ENCODE results near the gene USP49. TPM values are rescaled to one million over a fixed set of nuclear protein-coding genes. Genes with fewer than 3 reads are reported as not detected.

Gene USP49
- total RNA-seq, 4 donors from 2014 or later, result 2.1 to 8.6 (median 4.7) TPM

GRCh38 chr6:41823178-41823577, 72.0 kb downstream of the USP49 start:
- H3K27me3 ChIP-seq, result no peaks in the 10 kb centered on the region
- TF ChIP-seq POLR2A (IDR thresholded peaks at IDR 0.05) (no peak), CTCF (IDR thresholded peaks at IDR 0.05) (no peak)
- no peaks in the 10 kb centered on the region for H3K36me3 ChIP-seq
- no peak for DNase-seq
- no peak overlapping the region for H3K4me3 ChIP-seq
- H3K4me1 ChIP-seq, result no peaks in the 10 kb centered on the region
- H3K27ac ChIP-seq, result no peak overlapping the region
- H3K9me3 ChIP-seq, result no peaks in the 10 kb centered on the region

- no peaks in the 10 kb centered on the region for H3K4me1 ChIP-seq
- H3K4me3 ChIP-seq, result no peak overlapping the region
- H3K27ac ChIP-seq, result no peak overlapping the region
- TF ChIP-seq POLR2A (IDR thresholded peaks at IDR 0.05), result no peak
- no peak for TF ChIP-seq CTCF (IDR thresholded peaks at IDR 0.05)
- no peaks in the 10 kb centered on the region for H3K36me3 ChIP-seq
- DNase-seq, result no peak
- no peaks in the 10 kb centered on the region for H3K27me3 ChIP-seq
- no peaks in the 10 kb centered on the region for H3K9me3 ChIP-seq
Measured at GRCh38 chr6:41822021-41822420, 73.2 kb downstream of the USP49 start.

GRCh38 chr6:41821266-41821665, 73.9 kb downstream of the USP49 start:
- no peak for DNase-seq
- TF ChIP-seq CTCF (IDR thresholded peaks at IDR 0.05) (no peak), POLR2A (IDR thresholded peaks at IDR 0.05) (no peak)
- H3K4me3 ChIP-seq, result no peak overlapping the region
- no peak overlapping the region for H3K27ac ChIP-seq
- H3K4me1 ChIP-seq, result no peaks in the 10 kb centered on the region
- no peaks in the 10 kb centered on the region for H3K36me3 ChIP-seq
- no peaks in the 10 kb centered on the region for H3K9me3 ChIP-seq
- no peaks in the 10 kb centered on the region for H3K27me3 ChIP-seq

- Histone ChIP-seq H3K27ac (no peak overlapping the region), H3K27me3 (no peaks in the 10 kb centered on the region), H3K4me1 (no peaks in the 10 kb centered on the region), H3K36me3 (no peaks in the 10 kb centered on the region), H3K4me3 (no peak overlapping the region), H3K9me3 (no peaks in the 10 kb centered on the region)
- TF ChIP-seq CTCF (IDR thresholded peaks at IDR 0.05) (no peak), POLR2A (IDR thresholded peaks at IDR 0.05) (no peak)
- no peak for DNase-seq
Measured at GRCh38 chr6:41818271-41819054, 76.7 kb downstream of the USP49 start.

- TF ChIP-seq CTCF (IDR thresholded peaks at IDR 0.05) (no peak), POLR2A (IDR thresholded peaks at IDR 0.05) (no peak)
- Histone ChIP-seq H3K9me3 (no peaks in the 10 kb centered on the region), H3K27ac (no peak overlapping the region), H3K4me1 (no peaks in the 10 kb centered on the region), H3K36me3 (no peaks in the 10 kb centered on the region), H3K27me3 (no peaks in the 10 kb centered on the region), H3K4me3 (no peak overlapping the region)
- DNase-seq, result no peak
Measured at GRCh38 chr6:41815587-41815986, 79.6 kb downstream of the USP49 start.
